SK-N-SH (cell line): ENCODE results near the gene VPS8. TPM values are rescaled to one million over a fixed set of nuclear protein-coding genes. Genes with fewer than 3 reads are reported as not detected.

Experiments used
- CTCF ChIA-PET: fragments of 300-600, 350-600 bp; formaldehyde crosslinking; extraction: SDS; loops from one replicate; lab custom pipeline; 2021; lab: Yijun Ruan, JAX
- POLR2A ChIA-PET: fragments of 350-600 bp; sonication (Branson Sonifier 250); formaldehyde crosslinking; extraction: SDS; loops from one replicate; lab custom pipeline; 2020; ENCODE audit warnings: antibody characterized with exemption, inconsistent platforms; lab: Yijun Ruan, JAX
- DNase-seq: peaks from one replicate; pipeline ENCODE4 v3.0.0; 2012
- H2AFZ ChIP-seq: fragments of 200-600 bp; sonication (generic); 2 replicates; pipeline ENCODE4 v1.8.1; 2016; ENCODE audit warnings: antibody characterized with exemption, mild to moderate bottlenecking, low read depth
- H3F3A ChIP-seq: fragments of 200-600 bp; sonication (generic); replicated peaks from 2 replicates; pipeline ENCODE3; 2016; ENCODE audit warnings: antibody characterized with exemption, mild to moderate bottlenecking; ENCODE audit not compliant: insufficient read depth
- H3K27ac ChIP-seq, 2 experiments: fragments of 200-500 bp in 1 of 2; fragments of 200-600 bp in 1 of 2; sonication (Bioruptor generic) in 1 of 2; sonication (generic), shearing (Covaris generic) in 1 of 2; 2 replicates each; pipeline versions ENCODE4 v1.5.1 to v1.6.1; 2014 to 2016; ENCODE audit warnings: low read depth in 2 of 2, inconsistent platforms in 1 of 2, low read length in 1 of 2, mild to moderate bottlenecking in 1 of 2, mixed read lengths in 1 of 2
- H3K27me3 ChIP-seq: fragments of 200-600 bp; sonication (generic), shearing (Covaris generic); 2 replicates; pipeline ENCODE4 v1.6.1; 2016; ENCODE audit warnings: mixed run types; ENCODE audit not compliant: insufficient read depth
- H3K36me3 ChIP-seq, 2 experiments: fragments of 200-500 bp in 1 of 2; fragments of 200-600 bp in 1 of 2; sonication (Bioruptor generic) in 1 of 2; sonication (generic) in 1 of 2; replicated peaks in 1 of 2; 2 replicates each; pipeline versions ENCODE3 to v1.5.1; 2014 to 2016; ENCODE audit warnings: low read length in 1 of 2, mild to moderate bottlenecking in 1 of 2; ENCODE audit not compliant: insufficient read depth in 2 of 2, control insufficient read depth in 1 of 2
- H3K4me1 ChIP-seq, 2 experiments: fragments of 200-500 bp in 1 of 2; fragments of 200-600 bp in 1 of 2; sonication (Bioruptor generic) in 1 of 2; sonication (generic), shearing (Covaris generic) in 1 of 2; 2 replicates each; pipeline versions ENCODE4 v1.5.1 to v1.6.1; 2014 to 2016; ENCODE audit warnings: low read depth in 1 of 2, low read length in 1 of 2, mixed run types in 1 of 2; ENCODE audit not compliant: insufficient read depth in 2 of 2, control insufficient read depth in 1 of 2
- H3K4me2 ChIP-seq: fragments of 200-600 bp; sonication (generic), shearing (Covaris generic); 2 replicates; pipeline ENCODE4 v1.6.1; 2017; ENCODE audit warnings: mixed run types
- H3K4me3 ChIP-seq, 2 experiments: fragments of 200-500 bp in 1 of 2; fragments of 200-600 bp in 1 of 2; sonication (Bioruptor generic) in 1 of 2; sonication (generic), shearing (Covaris generic) in 1 of 2; 2 replicates each; pipeline versions ENCODE4 v1.5.1 to v1.8.1; 2014 to 2016; ENCODE audit warnings: low read depth in 2 of 2, inconsistent platforms in 1 of 2, low read length in 1 of 2, mild to moderate bottlenecking in 1 of 2, mixed read lengths in 1 of 2, moderate library complexity in 1 of 2
- H3K79me2 ChIP-seq: fragments of 200-600 bp; sonication (generic); 2 replicates; pipeline ENCODE4 v1.8.1; 2017; ENCODE audit warnings: mild to moderate bottlenecking; ENCODE audit not compliant: insufficient read depth
- H3K9ac ChIP-seq: fragments of 200-600 bp; sonication (generic); 2 replicates; pipeline ENCODE4 v1.6.1; 2017; ENCODE audit warnings: mixed run types
- H3K9me2 ChIP-seq: fragments of 200-600 bp; sonication (generic); 2 replicates; pipeline ENCODE4 v1.6.1; 2017; ENCODE audit warnings: mixed run types
- H3K9me3 ChIP-seq: fragments of 200-600 bp; sonication (generic); 2 replicates; pipeline ENCODE4 v1.6.1; 2017; ENCODE audit warnings: mixed run types, mild to moderate bottlenecking, moderate library complexity
- H4K20me1 ChIP-seq: fragments of 200-600 bp; sonication (generic); 2 replicates; pipeline ENCODE4 v1.6.1; 2017; ENCODE audit warnings: mild to moderate bottlenecking, mixed run types; ENCODE audit not compliant: insufficient read depth
- ELF1 ChIP-seq: IDR thresholded peaks from 2 replicates; pipeline ENCODE4 v1.4.0; 2012
- EZH2phosphoT487 ChIP-seq: fragments of 200-600 bp; sonication (generic); IDR thresholded peaks from 2 replicates; pipeline ENCODE4 v1.6.1; 2017; ENCODE audit warnings: low read depth, mixed run types, mild to moderate bottlenecking, antibody characterized with exemption, moderate library complexity, borderline replicate concordance
- FOSL2 ChIP-seq: IDR thresholded peaks from 2 replicates; pipeline ENCODE4 v1.4.0; 2012; ENCODE audit warnings: low read depth, mild to moderate bottlenecking, moderate library complexity, borderline replicate concordance
- GABPA ChIP-seq: IDR thresholded peaks from 2 replicates; pipeline ENCODE4 v1.4.0; 2012; ENCODE audit warnings: low read depth, mild to moderate bottlenecking
- GATA2 ChIP-seq: sonication (generic); formaldehyde crosslinking; IDR thresholded peaks from 2 replicates; pipeline ENCODE4 v1.5.0; 2020; ENCODE audit warnings: mild to moderate bottlenecking, missing genetic modification reagents
- JUND ChIP-seq: IDR thresholded peaks from 2 replicates; pipeline ENCODE4 v1.4.0; 2012
- MEF2A ChIP-seq: IDR thresholded peaks from 2 replicates; pipeline ENCODE4 v1.4.0; 2012; ENCODE audit warnings: low read depth, borderline replicate concordance
- MXI1 ChIP-seq: IDR thresholded peaks from 2 replicates; pipeline ENCODE4 v1.6.1; 2012; ENCODE audit warnings: mild to moderate bottlenecking, low read depth, low read length, improper control_type of control experiment
- NFIC ChIP-seq: IDR thresholded peaks from 2 replicates; pipeline ENCODE4 v1.4.0; 2012; ENCODE audit warnings: borderline replicate concordance
- NRF1 ChIP-seq: IDR thresholded peaks from 2 replicates; pipeline ENCODE4 v1.6.1; 2012; ENCODE audit warnings: low read depth, mild to moderate bottlenecking, low read length
- POLR2AphosphoS5 ChIP-seq: IDR thresholded peaks from 2 replicates; pipeline ENCODE4 v1.6.1; 2012; ENCODE audit warnings: low read depth, low read length
- RAD21 ChIP-seq: IDR thresholded peaks from 2 replicates; pipeline ENCODE4 v1.6.1; 2012; ENCODE audit warnings: mild to moderate bottlenecking, low read length
- RCOR1 ChIP-seq: fragments of 150-350 bp; IDR thresholded peaks from 2 replicates; pipeline ENCODE4 v1.6.1; 2017; ENCODE audit warnings: antibody characterized with exemption, low read length
- RXRA ChIP-seq: IDR thresholded peaks from 2 replicates; pipeline ENCODE4 v1.4.0; 2012; ENCODE audit warnings: low read depth, mild to moderate bottlenecking, borderline replicate concordance
- SIN3A ChIP-seq: IDR thresholded peaks from 2 replicates; pipeline ENCODE4 v1.6.1; 2012; ENCODE audit warnings: low read depth, mild to moderate bottlenecking, low read length, moderate library complexity, borderline replicate concordance
- TEAD4 ChIP-seq: IDR thresholded peaks from 2 replicates; pipeline ENCODE4 v1.4.0; 2012; ENCODE audit warnings: mild to moderate bottlenecking, borderline replicate concordance; ENCODE audit not compliant: insufficient read depth
- USF1 ChIP-seq: IDR thresholded peaks from 2 replicates; pipeline ENCODE4 v1.4.0; 2012; ENCODE audit warnings: low read depth, borderline replicate concordance
- USF2 ChIP-seq: fragments of 150-350 bp; IDR thresholded peaks from 2 replicates; pipeline ENCODE4 v1.6.1; 2017; ENCODE audit warnings: antibody characterized with exemption, low read length, low read depth, borderline replicate concordance
- YY1 ChIP-seq: IDR thresholded peaks from 2 replicates; pipeline ENCODE4 v1.4.0; 2012; ENCODE audit warnings: low read depth, mild to moderate bottlenecking
- ZBTB33 ChIP-seq: IDR thresholded peaks from 2 replicates; pipeline ENCODE4 v1.4.0; 2012; ENCODE audit warnings: low read depth, borderline replicate concordance
- WGBS: methylation state at CpG from one replicate; pipeline ENCODE4 v1.1.6; 2017; ENCODE audit warnings: low lambda C conversion rate; 5-methylcytosine and 5-hydroxymethylcytosine counted together
- polyA plus RNA-seq, 3 experiments: library from polyadenylated mRNA; depleted of rRNA; stranded (reverse); fragments of >200 nt; gene quantifications; 2 replicates each; pipeline ENCODE4 v1.2.3, GENCODE V29; 2012

The VPS8 gene
- polyA plus RNA-seq, 1 of the 3 experiments (the other 2 are of a cell fraction): 12.8 TPM

GRCh38 chr3:184927796-184928315, 115.9 kb downstream of the VPS8 start:
- Histone ChIP-seq H3K9ac (no peak overlapping the region), H3K9me3 (no peaks in the 10 kb centered on the region), H3K36me3 (peaks cover 37 to 50% of the 10 kb centered on the region in 2 experiments), H3K79me2 (no peaks in the 10 kb centered on the region), H3K27ac (no peak overlapping the region), H3F3A (no peaks in the 10 kb centered on the region), H3K4me1 (no peaks in the 10 kb centered on the region), H3K4me2 (no peak overlapping the region), H4K20me1 (no peaks in the 10 kb centered on the region), H3K4me3 (no peak overlapping the region)
- CTCF ChIA-PET: interaction anchor here (0.8 to 1.3 kb wide), 2 partner anchors 16 to 22 kb away, joined by 3 read pairs; no protein-coding TSS in a partner anchor
- POLR2A ChIA-PET: no interaction called here
- 95% methylated on average over 6 of the region's 6 CpGs for WGBS
- TF ChIP-seq USF1 (no peak), NFIC (no peak), ELF1 (no peak), YY1 (no peak), TEAD4 (no peak), GABPA (no peak), JUND (no peak), EZH2phosphoT487 (no peak), RXRA (no peak), MEF2A (no peak), MXI1 (no peak), RAD21 (no peak), SIN3A (no peak), NRF1 (no peak), GATA2 (CRISPR knock-in tag) (no peak), POLR2AphosphoS5 (no peak), USF2 (no peak), RCOR1 (no peak), ZBTB33 (no peak), FOSL2 (no peak)
- TF ChIP-seq, all 33 proteins: peak for 0
- H2AFZ ChIP-seq: no peak overlapping the region
- DNase-seq: no peak
- no peaks in the 10 kb centered on the region for H3K9me2 ChIP-seq
- no peaks in the 10 kb centered on the region for H3K27me3 ChIP-seq
